ENCODE data around the gene SCRT2. TPM values are rescaled to one million over a fixed set of nuclear protein-coding genes. Genes with fewer than 3 reads are reported as not detected.

SCRT2 gene
- total RNA-seq, 1 donor from 2014 or later = not detected

- DNase-seq = no peak
- Histone ChIP-seq H3K36me3 (no peaks in the 10 kb centered on the region), H3K4me1 (no peaks in the 10 kb centered on the region), H3K4me3 (no peak overlapping the region), H3K27ac (replicated peaks) (no peak overlapping the region), H3K27me3 (ENCODE audit: low read depth) (no peaks in the 10 kb centered on the region), H3K9me3 (replicated peaks) (no peaks in the 10 kb centered on the region)
- TF ChIP-seq, protein P1, sequence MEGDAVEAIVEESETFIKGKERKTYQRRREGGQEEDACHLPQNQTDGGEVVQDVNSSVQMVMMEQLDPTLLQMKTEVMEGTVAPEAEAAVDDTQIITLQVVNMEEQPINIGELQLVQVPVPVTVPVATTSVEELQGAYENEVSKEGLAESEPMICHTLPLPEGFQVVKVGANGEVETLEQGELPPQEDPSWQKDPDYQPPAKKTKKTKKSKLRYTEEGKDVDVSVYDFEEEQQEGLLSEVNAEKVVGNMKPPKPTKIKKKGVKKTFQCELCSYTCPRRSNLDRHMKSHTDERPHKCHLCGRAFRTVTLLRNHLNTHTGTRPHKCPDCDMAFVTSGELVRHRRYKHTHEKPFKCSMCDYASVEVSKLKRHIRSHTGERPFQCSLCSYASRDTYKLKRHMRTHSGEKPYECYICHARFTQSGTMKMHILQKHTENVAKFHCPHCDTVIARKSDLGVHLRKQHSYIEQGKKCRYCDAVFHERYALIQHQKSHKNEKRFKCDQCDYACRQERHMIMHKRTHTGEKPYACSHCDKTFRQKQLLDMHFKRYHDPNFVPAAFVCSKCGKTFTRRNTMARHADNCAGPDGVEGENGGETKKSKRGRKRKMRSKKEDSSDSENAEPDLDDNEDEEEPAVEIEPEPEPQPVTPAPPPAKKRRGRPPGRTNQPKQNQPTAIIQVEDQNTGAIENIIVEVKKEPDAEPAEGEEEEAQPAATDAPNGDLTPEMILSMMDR (IDR thresholded peaks at IDR 0.05; ENCODE audit: borderline replicate concordance) = no peak
- intact Hi-C loops (cut with micrococcal nuclease) = no loop called here
Measured at GRCh38 chr20:635028-635892, 40.3 kb downstream of the SCRT2 start.

DNA sequence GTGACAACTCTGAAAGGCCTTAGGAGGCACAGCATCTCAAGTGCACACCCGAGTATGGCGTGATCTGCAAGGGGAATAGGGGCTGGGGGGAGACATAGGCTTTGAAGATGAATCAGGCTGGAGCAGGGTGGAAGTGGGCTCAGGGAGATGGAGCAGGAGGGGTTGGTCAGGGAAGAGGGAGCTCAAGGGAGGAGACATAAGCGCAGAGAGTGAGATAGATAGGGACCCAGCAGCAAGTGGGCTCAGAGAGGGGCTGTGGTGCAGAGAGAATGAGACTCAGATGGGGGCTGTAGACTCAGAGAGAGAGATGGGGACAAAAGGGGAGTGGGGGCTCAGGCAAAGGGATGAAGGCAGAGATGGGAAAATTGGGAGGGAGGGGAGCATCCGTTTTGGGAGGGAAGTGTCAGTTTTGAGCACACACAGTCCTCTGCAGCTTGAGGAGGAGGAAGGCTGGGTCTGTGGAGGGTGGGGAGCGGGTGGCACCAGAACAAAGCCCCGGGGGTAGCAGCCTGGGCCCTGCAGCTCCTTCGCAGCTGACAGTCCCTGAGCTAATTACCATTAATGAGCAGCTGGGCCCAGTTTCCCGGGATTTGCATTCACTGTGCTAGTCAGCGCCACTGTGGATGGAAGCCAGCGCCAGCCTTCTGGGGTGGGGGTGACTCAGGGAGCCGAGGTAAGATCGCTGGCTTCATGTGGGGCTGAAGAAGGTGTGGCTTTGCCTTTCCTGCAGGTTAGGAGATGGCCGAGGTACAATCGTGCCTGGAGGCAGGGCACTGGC, 41.3 kb downstream of the SCRT2 start:
- TF ChIP-seq, protein P1 (IDR thresholded peaks at IDR 0.05; ENCODE audit: borderline replicate concordance) = no peak
- Histone ChIP-seq H3K27me3 (ENCODE audit: low read depth) (no peaks in the 10 kb centered on the region), H3K4me1 (no peaks in the 10 kb centered on the region), H3K4me3 (no peak overlapping the region), H3K27ac (replicated peaks) (no peak overlapping the region), H3K36me3 (no peaks in the 10 kb centered on the region), H3K9me3 (replicated peaks) (no peaks in the 10 kb centered on the region)
- intact Hi-C loops (cut with micrococcal nuclease) = no loop called here
- no peak for DNase-seq

- no peaks in the 10 kb centered on the region for H3K27me3 ChIP-seq (ENCODE audit: low read depth)
- H3K4me3 ChIP-seq = no peak overlapping the region
- H3K9me3 ChIP-seq (replicated peaks) = no peaks in the 10 kb centered on the region
- H3K36me3 ChIP-seq = no peaks in the 10 kb centered on the region
- TF ChIP-seq, protein P1 (IDR thresholded peaks at IDR 0.05; ENCODE audit: borderline replicate concordance) = no peak
- no peak for DNase-seq
- H3K4me1 ChIP-seq = no peaks in the 10 kb centered on the region
- no peak overlapping the region for H3K27ac ChIP-seq (replicated peaks)
- intact Hi-C loops (cut with micrococcal nuclease) = no loop called here
Measured at GRCh38 chr20:631101-631500, 44.5 kb downstream of the SCRT2 start.

DNA sequence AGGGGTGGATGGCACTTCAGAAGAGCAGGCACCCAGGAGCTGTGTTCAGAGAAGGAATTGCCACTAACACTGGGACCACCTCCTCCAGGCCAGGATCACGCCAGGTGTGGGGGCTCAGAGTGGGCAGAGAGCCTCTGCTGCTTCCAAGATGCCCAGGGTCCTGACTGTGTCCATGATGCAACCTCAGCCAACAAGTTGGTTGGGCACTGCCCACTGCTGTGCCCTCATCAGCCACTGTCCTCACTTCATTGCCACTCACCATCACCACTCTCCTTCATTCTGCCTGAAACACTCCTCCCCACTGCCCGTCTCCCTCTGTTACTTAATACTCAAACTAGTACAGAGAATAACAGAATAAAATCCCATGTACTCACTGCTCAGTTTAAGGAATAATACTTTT, 49.0 kb downstream of the SCRT2 start:
- no peaks in the 10 kb centered on the region for H3K27me3 ChIP-seq (ENCODE audit: low read depth)
- TF ChIP-seq, protein P1 (IDR thresholded peaks at IDR 0.05; ENCODE audit: borderline replicate concordance) = no peak

DNA sequence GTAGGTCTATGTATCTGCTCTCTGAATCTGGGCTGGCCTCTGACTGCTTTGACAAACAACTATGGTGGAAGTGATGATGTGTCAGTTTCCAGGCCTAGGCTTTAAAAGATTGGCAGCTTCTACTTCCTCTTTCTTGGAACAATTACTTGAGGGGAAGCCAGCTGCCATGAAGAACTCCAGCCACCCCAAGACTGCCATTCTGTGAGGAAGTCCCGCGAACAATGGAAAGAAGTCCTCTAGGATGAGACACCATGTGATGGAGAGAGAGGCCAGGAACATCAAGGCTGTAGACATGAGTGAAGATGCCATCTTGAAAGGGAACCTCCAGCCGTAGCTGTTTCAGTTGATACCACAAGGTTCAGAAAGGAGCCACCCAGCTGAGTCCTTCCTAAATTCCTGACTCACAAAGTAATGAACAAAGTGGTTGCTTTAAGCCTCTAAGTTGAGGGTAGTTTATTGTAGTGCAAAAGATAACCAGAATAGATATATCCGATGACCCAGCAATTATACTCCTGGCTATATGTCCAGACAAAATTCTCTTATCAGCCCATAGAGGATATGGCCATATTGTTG, 50.2 kb downstream of the SCRT2 start:
- DNase-seq = no peak
- intact Hi-C loops (cut with micrococcal nuclease) = no loop called here
- Histone ChIP-seq H3K27me3 (ENCODE audit: low read depth) (no peaks in the 10 kb centered on the region), H3K4me3 (no peak overlapping the region), H3K36me3 (no peaks in the 10 kb centered on the region), H3K27ac (replicated peaks) (peak overlapping the region; percentile 27), H3K9me3 (replicated peaks) (peaks cover 10% of the 10 kb centered on the region), H3K4me1 (peaks cover 9% of the 10 kb centered on the region)
- TF ChIP-seq, protein P1 (IDR thresholded peaks at IDR 0.05; ENCODE audit: borderline replicate concordance) = no peak

More for the DNA sequence above, 49.0 kb downstream of the SCRT2 start:
- no peaks in the 10 kb centered on the region for H3K36me3 ChIP-seq
- no peak for DNase-seq
- intact Hi-C loops (cut with micrococcal nuclease) = no loop called here
- H3K27ac ChIP-seq (replicated peaks) = no peak overlapping the region
- H3K4me1 ChIP-seq = no peaks in the 10 kb centered on the region
- no peak overlapping the region for H3K4me3 ChIP-seq
- peaks cover 10% of the 10 kb centered on the region for H3K9me3 ChIP-seq (replicated peaks)

Data from left ventricle myocardium inferior (tissue), 1 donor.